ENCODE measurements around the gene RSPRY1.

GRCh38 chr16:57281791-57282190, 95.7 kb downstream of the RSPRY1 start:
- TF ChIP-seq MAX (IDR thresholded peaks at IDR 0.05) (no peak), CTCF (IDR thresholded peaks at IDR 0.05; ENCODE audit: control extremely low read depth in 1 of 3, insufficient read depth in 1 of 3, low read depth in 1 of 3, low read length in 3 of 3) (no peak)

Measured in H1 (cell line).